GM18498 (cell line): ENCODE results near the gene COL1A1.

ENCODE experiments used
- ATAC-seq: cut with Tn5 transposase; IDR thresholded peaks from one replicate; pipeline ENCODE4 v1.9.1; 2021; ENCODE audit warnings: mild to moderate bottlenecking, moderate library complexity; ENCODE audit not compliant: unreplicated experiment

COL1A1 gene

DNA sequence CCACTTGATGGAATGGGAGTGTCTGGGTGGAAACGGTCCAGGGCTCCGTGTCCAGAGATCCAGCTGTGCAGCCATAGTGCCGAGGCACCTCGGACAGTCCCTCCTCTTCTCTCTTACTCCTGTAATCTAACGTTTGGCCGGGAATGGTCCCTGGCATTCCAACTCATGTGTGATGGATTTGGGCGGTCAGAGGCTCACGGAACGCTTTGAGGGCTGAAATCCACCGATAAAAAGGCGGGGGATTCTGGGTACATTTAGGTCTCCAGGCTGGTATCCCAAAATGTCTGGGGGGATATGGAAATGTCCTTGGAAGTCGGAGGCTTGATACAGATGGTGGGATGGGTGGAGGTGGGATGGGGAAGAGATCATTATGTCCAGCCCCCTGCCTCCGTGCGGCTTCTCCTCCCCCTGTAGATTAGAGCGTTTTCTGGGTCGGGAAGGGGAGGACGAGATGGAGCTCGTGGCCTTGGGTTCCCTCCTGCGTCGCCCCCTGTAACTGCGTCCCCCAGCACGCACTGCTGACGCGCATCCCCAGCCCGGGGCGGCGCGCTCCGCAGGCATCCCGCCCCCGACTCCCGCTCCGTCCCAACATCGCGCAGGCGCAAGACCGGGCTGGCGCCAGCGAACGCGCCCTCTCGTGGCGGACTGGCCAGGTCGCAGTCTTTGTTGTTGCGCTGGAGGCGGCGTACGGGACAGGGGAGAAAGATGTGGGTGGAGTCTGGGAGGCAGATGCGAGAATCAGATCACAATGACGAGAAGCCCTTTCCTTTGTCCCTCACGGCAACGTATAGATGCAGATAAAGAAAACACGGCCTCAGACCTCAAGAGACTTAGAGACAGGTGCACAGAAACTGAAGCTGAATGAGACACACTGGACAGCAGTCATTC is 40.2 kb downstream of the COL1A1 start:
- peak; percentile 86 for ATAC-seq

DNA sequence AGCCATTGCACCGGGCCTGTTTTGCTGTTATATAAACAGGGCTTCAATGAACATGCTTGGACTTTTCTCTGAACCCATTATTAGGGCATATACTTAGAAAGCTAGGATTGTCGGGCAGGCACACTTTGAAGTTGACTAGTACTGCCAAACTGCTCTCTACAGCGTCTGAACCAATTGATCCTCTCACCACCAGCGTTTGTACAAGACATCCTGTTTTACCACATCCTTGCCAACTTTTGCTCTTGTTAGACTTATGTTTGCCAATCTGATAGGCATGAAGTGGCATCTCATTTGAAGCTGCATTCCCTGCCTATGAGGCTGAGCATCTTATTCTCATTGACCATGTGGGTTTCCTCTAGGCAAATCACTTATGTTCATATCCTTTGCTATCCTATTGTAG is 43.5 kb downstream of the COL1A1 start:
- ATAC-seq, result no peak

- no peak for ATAC-seq
Observed at GRCh38 chr17:50155115-50155819, 46.2 kb downstream of the COL1A1 start.

- no peak for ATAC-seq
Observed at GRCh38 chr17:50154604-50155003, 46.8 kb downstream of the COL1A1 start.

- ATAC-seq, result no peak
Observed at GRCh38 chr17:50153650-50154575, 47.5 kb downstream of the COL1A1 start.

GRCh38 chr17:50152736-50153135 is 48.7 kb downstream of the COL1A1 start:
- ATAC-seq, result no peak

DNA sequence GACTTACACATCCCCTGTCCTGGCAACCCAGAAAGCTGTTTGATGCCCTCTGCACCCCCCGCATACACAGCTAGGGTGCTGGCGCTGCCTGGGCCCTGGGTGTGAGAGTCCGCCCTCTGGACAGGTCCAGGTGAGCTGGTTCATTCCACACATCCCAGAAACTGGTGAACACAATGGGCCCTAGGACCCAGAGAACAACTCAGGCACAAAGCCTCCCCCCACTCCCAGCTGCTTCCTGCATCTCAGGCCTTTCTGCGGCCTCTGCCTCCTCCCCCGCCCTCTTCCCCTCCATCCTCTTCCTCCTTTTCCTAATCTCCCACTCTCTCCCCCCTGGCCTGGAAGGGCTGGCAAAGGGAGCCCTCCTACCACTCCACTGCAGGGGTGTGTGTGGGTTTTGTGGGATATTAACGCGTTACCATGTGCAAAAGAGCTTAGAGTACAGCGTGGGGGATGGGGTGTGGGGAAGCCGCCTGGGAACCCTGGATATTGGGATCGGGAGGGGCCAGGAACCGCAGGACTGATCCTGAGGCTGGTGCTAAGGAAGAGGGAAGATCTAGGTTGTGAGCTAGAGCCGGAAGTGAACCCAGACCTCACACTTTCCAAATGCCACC is 49.4 kb downstream of the COL1A1 start:
- peak; percentile 30 for ATAC-seq

GRCh38 chr17:50151041-50151936 is 50.1 kb downstream of the COL1A1 start:
- ATAC-seq, result peak; percentile 39

GRCh38 chr17:50150354-50151040 is 50.9 kb downstream of the COL1A1 start, which contains the start of gene PPP1R9B:
Gene PPP1R9B, minus strand, starts transcription at chr17:50150677. Its CDS starts 164 bp downstream, at chr17:50150513.
- no peak for ATAC-seq

DNA sequence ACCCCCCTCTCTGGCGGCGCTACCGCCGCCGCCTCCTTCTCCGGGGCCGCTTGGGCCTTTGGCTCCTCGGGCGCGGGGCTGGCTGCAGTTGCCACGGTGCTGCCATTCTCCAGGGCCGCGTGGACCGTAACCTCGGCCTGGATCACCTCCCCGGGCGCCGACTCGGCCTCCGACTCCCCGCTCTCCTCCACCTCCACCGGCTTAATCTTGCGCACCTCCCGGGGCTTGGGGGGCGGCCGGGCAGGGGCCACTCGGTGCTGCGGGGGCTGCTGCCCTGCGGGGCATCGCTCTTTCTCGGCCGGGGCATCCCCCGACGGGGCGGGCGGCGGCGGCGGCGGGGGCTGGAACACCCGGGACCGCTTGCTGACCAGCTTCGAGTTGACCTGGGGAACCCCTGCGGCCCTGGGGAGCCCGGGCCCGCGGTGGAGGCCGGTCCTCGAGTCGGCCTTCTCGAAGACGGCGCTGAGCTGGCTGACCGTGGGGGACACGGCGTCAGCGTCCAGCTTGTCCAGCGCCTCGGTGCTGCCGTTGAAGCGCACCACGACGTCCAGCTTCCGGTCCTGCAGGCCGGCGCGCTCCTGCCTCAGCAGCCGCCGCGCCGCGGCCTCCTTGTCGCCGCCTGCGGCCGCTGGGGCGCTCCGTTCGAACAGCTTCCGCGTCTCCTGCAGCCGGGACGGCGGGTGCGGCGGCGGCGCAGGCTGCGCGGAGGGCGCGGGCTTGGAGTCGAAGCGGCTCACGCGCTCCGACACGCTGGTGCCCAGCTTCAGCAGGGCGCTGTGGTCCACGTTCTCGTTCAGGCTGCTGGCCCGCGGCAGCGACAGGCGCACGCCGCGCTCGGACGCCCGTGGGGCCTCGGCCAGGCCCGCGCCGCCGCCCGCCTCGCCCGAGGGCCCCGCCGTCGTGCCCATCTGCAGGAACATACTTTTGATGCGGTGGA is 51.7 kb downstream of the COL1A1 start:
- no peak for ATAC-seq

DNA sequence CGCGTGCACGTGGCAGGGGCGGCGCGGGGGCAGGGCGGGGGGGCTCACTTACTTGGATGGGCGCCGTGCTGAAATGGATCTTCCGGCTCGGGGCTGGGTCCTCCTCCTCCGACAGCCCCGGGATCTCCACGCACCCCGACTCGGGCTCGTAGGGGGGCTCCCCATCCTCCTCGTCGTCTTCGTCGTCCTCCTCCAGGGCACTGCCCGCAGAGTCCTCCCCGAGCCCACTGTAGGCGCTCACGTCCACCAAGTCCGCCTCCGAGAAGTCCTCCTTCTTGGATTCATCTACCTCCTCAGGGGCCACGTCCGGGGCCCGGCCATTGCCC is 52.4 kb downstream of the COL1A1 start:
- ATAC-seq, result no peak

DNA sequence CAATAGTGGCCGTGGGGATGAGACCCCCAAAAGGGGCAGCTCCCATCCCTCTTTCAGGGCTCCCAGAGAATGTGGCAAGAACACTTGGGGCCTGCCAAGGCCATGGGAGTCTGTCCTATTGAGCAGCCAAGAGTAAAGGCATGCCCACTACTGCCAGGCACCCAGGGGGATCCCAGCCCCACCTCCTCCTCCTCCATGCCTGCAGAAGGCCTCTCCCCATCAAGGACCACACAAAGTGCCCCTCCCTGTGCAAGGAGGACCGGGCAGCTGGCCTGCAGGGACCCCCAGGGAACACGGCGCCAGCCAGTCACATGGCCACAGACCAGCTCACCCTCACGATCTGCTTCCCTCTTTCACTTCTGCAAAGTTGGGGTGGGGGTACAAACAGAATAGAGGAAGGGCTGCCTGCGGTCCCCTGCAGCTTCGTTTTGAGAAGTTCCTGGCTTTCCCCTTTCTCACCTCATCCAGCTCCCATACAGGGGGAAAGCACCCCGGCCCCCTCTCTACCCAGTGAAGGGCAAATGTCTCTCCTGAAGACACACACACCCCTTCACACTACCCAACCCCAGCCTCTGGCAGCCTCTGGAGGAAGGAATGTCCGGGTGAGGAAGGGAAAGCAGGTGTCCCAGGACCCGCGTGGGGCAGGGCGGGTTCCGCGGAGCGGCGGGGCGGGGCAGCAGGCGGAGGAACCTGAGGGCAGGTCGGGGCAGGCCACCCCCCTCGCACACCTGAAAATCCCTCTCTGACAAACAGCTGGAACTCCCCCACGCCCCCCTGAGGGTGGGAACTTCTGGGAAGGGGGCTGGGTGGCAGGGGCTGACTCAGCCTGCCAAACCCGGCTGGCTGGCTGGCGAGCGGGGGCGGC is 53.0 kb downstream of the COL1A1 start:
- ATAC-seq, result peak; percentile 34

- ATAC-seq, result no peak
Observed at GRCh38 chr17:50147841-50148225, 53.6 kb downstream of the COL1A1 start.

- no peak for ATAC-seq
Observed at GRCh38 chr17:50146927-50147665, 54.3 kb downstream of the COL1A1 start.

DNA sequence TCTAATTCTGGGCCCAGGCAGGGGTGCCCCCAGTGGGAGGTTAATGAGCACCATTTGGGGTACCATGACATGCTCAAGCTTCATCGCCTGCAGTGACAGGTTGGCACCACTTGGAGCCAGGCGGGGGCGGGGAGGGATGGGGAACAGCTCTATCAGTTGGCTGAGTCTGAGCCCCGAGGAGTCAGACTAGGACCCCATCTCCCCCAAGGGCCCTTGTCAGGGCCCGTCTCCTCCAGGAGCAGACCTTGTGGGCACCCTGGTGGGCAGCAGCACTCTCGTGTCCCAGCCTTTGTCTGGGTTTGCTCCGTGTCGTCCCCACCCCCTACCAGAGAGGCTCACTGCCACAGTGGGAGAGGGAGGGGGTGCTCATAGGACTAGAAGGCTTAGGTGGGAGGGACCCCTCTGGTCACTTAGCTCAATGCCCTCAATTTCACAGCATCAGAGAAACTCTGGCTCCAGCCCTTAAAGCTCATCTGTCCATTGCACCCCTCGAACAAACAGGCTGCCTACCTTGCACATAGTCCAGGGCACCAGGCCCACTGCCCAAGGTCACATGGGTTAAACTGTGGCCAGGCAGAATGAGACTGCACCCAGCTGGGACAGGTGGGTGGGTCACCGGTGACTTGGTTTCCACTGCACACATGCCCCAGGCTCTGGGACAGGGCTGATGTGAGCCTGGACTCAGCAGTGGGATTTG is 55.1 kb downstream of the COL1A1 start:
- no peak for ATAC-seq
